EL (cell line): ENCODE results near the gene FRYL.

Experiments
- DNase-seq: peaks from one replicate; pipeline ENCODE4 v3.0.0-alpha.2; 2016

Gene FRYL

GRCh38 chr4:48542888-48543287 is 237.2 kb downstream of the FRYL start:
- DNase-seq, result no peak

GRCh38 chr4:48539597-48539996 is 240.5 kb downstream of the FRYL start:
- no peak for DNase-seq

- DNase-seq, result no peak
These were observed 241.7 kb downstream of the FRYL start for GRCh38 chr4:48538358-48538757.

- no peak for DNase-seq
These were observed 253.7 kb downstream of the FRYL start for GRCh38 chr4:48526406-48526805.

- peak; percentile 2 for DNase-seq
These were observed 261.9 kb downstream of the FRYL start for GRCh38 chr4:48518143-48518542.

- DNase-seq, result no peak
These were observed 270.5 kb downstream of the FRYL start for GRCh38 chr4:48509543-48509942.

- DNase-seq, result no peak
These were observed 273.4 kb downstream of the FRYL start for GRCh38 chr4:48506716-48507115.

GRCh38 chr4:48504352-48504751 is 275.7 kb downstream of the FRYL start:
- DNase-seq, result no peak

- DNase-seq, result no peak
These were observed 276.1 kb downstream of the FRYL start for GRCh38 chr4:48504026-48504330.

- DNase-seq, result no peak
These were observed 276.6 kb downstream of the FRYL start for GRCh38 chr4:48503233-48504025.

- DNase-seq, result no peak
These were observed 280.5 kb downstream of the FRYL start for GRCh38 chr4:48499551-48500066.

GRCh38 chr4:48498895-48499294 is 281.2 kb downstream of the FRYL start:
- DNase-seq, result no peak

- DNase-seq, result no peak
These were observed 284.1 kb downstream of the FRYL start for GRCh38 chr4:48495941-48496340.

GRCh38 chr4:48493452-48494100 is 286.5 kb downstream of the FRYL start:
- no peak for DNase-seq

- no peak for DNase-seq
These were observed 288.4 kb downstream of the FRYL start for GRCh38 chr4:48491514-48492176.

- DNase-seq, result no peak
These were observed 289.2 kb downstream of the FRYL start for GRCh38 chr4:48490680-48491513.

- DNase-seq, result no peak
These were observed 289.9 kb downstream of the FRYL start, which contains the start of gene ZAR1 for GRCh38 chr4:48490012-48490679. Gene ZAR1 (plus strand): TSS chr4:48490252. CDS start chr4:48490292, 40 bp downstream.

GRCh38 chr4:48489683-48490011 is 290.4 kb downstream of the FRYL start:
- no peak for DNase-seq

GRCh38 chr4:48484494-48485168 is 295.4 kb downstream of the FRYL start:
- no peak for DNase-seq

- DNase-seq, result no peak
These were observed 296.1 kb downstream of the FRYL start for GRCh38 chr4:48483777-48484493.
